HepG2 (cell line): ENCODE results near the gene HDLBP. TPM values are rescaled to one million over a fixed set of nuclear protein-coding genes. Genes with fewer than 3 reads are reported as not detected.

Experiments used
- ATAC-seq: fragments of 200-7000 bp; cut with Tn5 transposase; 3 replicates; pipeline ENCODE4 v1.9.1; 2020; ENCODE audit warnings: mild to moderate bottlenecking, moderate library complexity
- BruUV-seq: library from RNA; stranded (reverse); fragments of 400-500 nt; replicated peaks from 2 replicates; lab custom pipeline; 2021; lab: Mats Ljungman, UMichigan
- CTCF ChIA-PET: fragments of 300-600 bp; formaldehyde crosslinking; extraction: SDS; loops from one replicate; lab custom pipeline; 2021; ENCODE audit warnings: low total read pairs, inconsistent platforms, low intra/inter-chr PET ratio; lab: Yijun Ruan, JAX
- POLR2A ChIA-PET: fragments of 350-600 bp; sonication (Branson Sonifier 250); formaldehyde crosslinking; loops from one replicate; lab custom pipeline; 2020; ENCODE audit warnings: antibody characterized with exemption, inconsistent platforms; lab: Yijun Ruan, JAX
- DNase-seq: peaks from one replicate; pipeline ENCODE4 v3.0.0-alpha.2; 2015; ENCODE audit warnings: low spot score
- FAIRE-seq: peaks from 3 replicates; lab custom pipeline; 2011; peaks lifted over from hg19 to GRCh38; lab: Jason Lieb, UNC
- H2AFZ ChIP-seq: one replicate; pipeline ENCODE4 v1.6.1; 2011; ENCODE audit warnings: low read length, inconsistent platforms
- H3K27ac ChIP-seq: fragments of 300-600 bp; 3 replicates; pipeline ENCODE4 v1.8.0; 2011; ENCODE audit warnings: mixed run types, mild to moderate bottlenecking, mixed read lengths, low read length, inconsistent platforms; ENCODE audit not compliant: insufficient read depth; ENCODE audit errors: extremely low read length
- H3K27me3 ChIP-seq, 2 experiments: fragments of 200-600 bp in 1 of 2; 2 replicates in 1 of 2; 3 replicates in 1 of 2; pipeline versions ENCODE4 v1.6.0 to v1.8.0; 2011; ENCODE audit warnings: low read length in 2 of 2, mild to moderate bottlenecking in 2 of 2, moderate library complexity in 2 of 2, inconsistent platforms in 1 of 2; ENCODE audit not compliant: insufficient read depth in 2 of 2, control insufficient read depth in 1 of 2
- H3K36me3 ChIP-seq, 2 experiments: fragments of 200-600 bp in 1 of 2; replicated peaks in 1 of 2; 2 replicates in 1 of 2; 3 replicates in 1 of 2; pipeline versions ENCODE4 v1.5.1 to v1.8.0; 2011; ENCODE audit warnings: low read length in 2 of 2, inconsistent platforms in 1 of 2; ENCODE audit not compliant: insufficient read depth in 2 of 2, control insufficient read depth in 1 of 2
- H3K4me1 ChIP-seq: 2 replicates; pipeline ENCODE4 v1.5.1; 2012; ENCODE audit warnings: low read length, inconsistent platforms; ENCODE audit not compliant: insufficient read depth
- H3K4me2 ChIP-seq: 2 replicates; pipeline ENCODE4 v1.6.0; 2011; ENCODE audit warnings: low read depth, low read length, inconsistent platforms
- H3K4me3 ChIP-seq, 3 experiments: fragments of 200-600 bp in 1 of 3; sonication (generic), shearing (Covaris generic) in 1 of 3; replicated peaks in 1 of 3; 2 replicates each; pipeline ENCODE4 v1.5.1; 2011 to 2016; ENCODE audit warnings: low read length in 3 of 3, inconsistent platforms in 2 of 3, low read depth in 2 of 3, mild to moderate bottlenecking in 2 of 3, control low read depth in 1 of 3, mixed read lengths in 1 of 3; ENCODE audit not compliant: insufficient read depth in 1 of 3
- H3K79me2 ChIP-seq: one replicate; pipeline ENCODE4 v1.6.1; 2011; ENCODE audit warnings: low read length, inconsistent platforms; ENCODE audit not compliant: insufficient read depth
- H3K9ac ChIP-seq: 2 replicates; pipeline ENCODE4 v1.6.0; 2011; ENCODE audit warnings: mild to moderate bottlenecking, low read depth, low read length, inconsistent platforms; ENCODE audit not compliant: insufficient read depth
- H3K9me3 ChIP-seq: 2 replicates; pipeline ENCODE4 v1.5.1; 2012; ENCODE audit warnings: mild to moderate bottlenecking, low read length
- H4K20me1 ChIP-seq: 2 replicates; pipeline ENCODE4 v1.6.0; 2011; ENCODE audit warnings: inconsistent platforms, mild to moderate bottlenecking, low read length, moderate library complexity; ENCODE audit not compliant: insufficient read depth
- ARNT ChIP-seq: fragments of 450-650 bp; IDR thresholded peaks from 2 replicates; pipeline ENCODE4 v1.6.1; 2017
- MBD4 ChIP-seq: IDR thresholded peaks from 2 replicates; pipeline ENCODE4 v1.6.1; 2012; ENCODE audit warnings: low read length, inconsistent platforms, borderline replicate concordance
- SIN3A ChIP-seq: IDR thresholded peaks from 2 replicates; pipeline ENCODE4 v1.6.1; 2011; ENCODE audit warnings: low read depth, mild to moderate bottlenecking, control low read depth, low read length, borderline replicate concordance
- TEAD2 ChIP-seq: sonication (generic); formaldehyde crosslinking; IDR thresholded peaks from 2 replicates; pipeline ENCODE4 v1.9.0; 2021; ENCODE audit warnings: missing genetic modification reagents
- ZNF629 ChIP-seq: sonication (generic); formaldehyde crosslinking; conservative IDR thresholded peaks from 2 replicates; pipeline ENCODE4 v1.5.0; 2020; ENCODE audit warnings: missing genetic modification reagents
- ZNF703 ChIP-seq: sonication (generic); formaldehyde crosslinking; IDR thresholded peaks from 2 replicates; pipeline ENCODE4 v1.5.1; 2020; ENCODE audit warnings: missing genetic modification reagents, mild to moderate bottlenecking, moderate library complexity, borderline replicate concordance
- WGBS: methylation state at CpG from one replicate; pipeline ENCODE4 v1.1.6; 2017; ENCODE audit warnings: low lambda C conversion rate; 5-methylcytosine and 5-hydroxymethylcytosine counted together
- in situ Hi-C: cut with HindIII; loops from 2 replicates; pipeline ENCODE4 v1.10.0; 2017; ENCODE audit warnings: low pct_unique_long_range_greater_than_20kb; ENCODE audit not compliant: extremely low pct_ligation_motif_present
- intact Hi-C: fragments of 100-400 bp; cut with micrococcal nuclease; formaldehyde crosslinking; loops from one replicate; pipeline ENCODE4 v1.10.0; 2022; ENCODE audit not compliant: unreplicated experiment
- polyA plus RNA-seq, 8 experiments: library from polyadenylated mRNA; depleted of rRNA in 3 of 8; stranded (reverse) in 7 of 8; unstranded in 1 of 8; fragments of >200 nt; fragmentation: Illumina TruSeq in 4 of 8; extraction: Trizol in 4 of 8; gene quantifications; 2 replicates each; pipeline versions ENCODE4 v1.2.1 to v1.2.3, GENCODE V29; 2011 to 2016; ENCODE audit warnings: low read depth in 4 of 8, missing spikeins in 1 of 8, mixed read lengths in 1 of 8; ENCODE audit not compliant: insufficient read depth in 1 of 8
- total RNA-seq, 5 experiments: library from RNA; depleted of rRNA; stranded (reverse); fragments of >200 nt; fragmentation: Illumina TruSeq; extraction: Trizol; gene quantifications; 2 replicates each; pipeline ENCODE4 v1.2.3, GENCODE V29; 2016; ENCODE audit warnings: low read depth in 1 of 5
- TF ChIP-seq, protein P1 (sequence below): sonication (generic); formaldehyde crosslinking; IDR thresholded peaks from 2 replicates; pipeline ENCODE4 v1.8.0; 2023; ENCODE audit warnings: mild to moderate bottlenecking, missing genetic modification reagents
- TF ChIP-seq, protein P2 (sequence below): sonication (generic); formaldehyde crosslinking; IDR thresholded peaks from 2 replicates; pipeline ENCODE4 v1.4.0; 2020; ENCODE audit warnings: missing genetic modification reagents
- TF ChIP-seq, protein P3 (sequence below), 2 experiments: sonication (generic) in 1 of 2; formaldehyde crosslinking in 1 of 2; IDR thresholded peaks; 2 replicates each; pipeline versions ENCODE4 v1.4.0 to v1.6.1; 2016 to 2020; ENCODE audit warnings: borderline replicate concordance in 1 of 2, low read depth in 1 of 2, mild to moderate bottlenecking in 1 of 2, missing genetic modification reagents in 1 of 2
- TF ChIP-seq, protein P4 (sequence below): sonication (generic); formaldehyde crosslinking; IDR thresholded peaks from 2 replicates; pipeline ENCODE4 v1.4.0; 2020; ENCODE audit warnings: mild to moderate bottlenecking, missing genetic modification reagents
- TF ChIP-seq, protein P5 (sequence below): IDR thresholded peaks from 2 replicates; pipeline ENCODE4 v1.6.1; 2016; ENCODE audit warnings: missing compliant biosample characterization, missing genetic modification reagents, borderline replicate concordance
- TF ChIP-seq, protein P6 (sequence below): sonication (generic); formaldehyde crosslinking; IDR thresholded peaks from 2 replicates; pipeline ENCODE4 v1.5.0; 2020; ENCODE audit warnings: missing genetic modification reagents

Gene HDLBP
- total and polyA plus RNA-seq, 2 of the 13 experiments (the other 11 are each of a cell fraction or from before 2014, with no cell fraction given), result 464 to 707 TPM

DNA sequence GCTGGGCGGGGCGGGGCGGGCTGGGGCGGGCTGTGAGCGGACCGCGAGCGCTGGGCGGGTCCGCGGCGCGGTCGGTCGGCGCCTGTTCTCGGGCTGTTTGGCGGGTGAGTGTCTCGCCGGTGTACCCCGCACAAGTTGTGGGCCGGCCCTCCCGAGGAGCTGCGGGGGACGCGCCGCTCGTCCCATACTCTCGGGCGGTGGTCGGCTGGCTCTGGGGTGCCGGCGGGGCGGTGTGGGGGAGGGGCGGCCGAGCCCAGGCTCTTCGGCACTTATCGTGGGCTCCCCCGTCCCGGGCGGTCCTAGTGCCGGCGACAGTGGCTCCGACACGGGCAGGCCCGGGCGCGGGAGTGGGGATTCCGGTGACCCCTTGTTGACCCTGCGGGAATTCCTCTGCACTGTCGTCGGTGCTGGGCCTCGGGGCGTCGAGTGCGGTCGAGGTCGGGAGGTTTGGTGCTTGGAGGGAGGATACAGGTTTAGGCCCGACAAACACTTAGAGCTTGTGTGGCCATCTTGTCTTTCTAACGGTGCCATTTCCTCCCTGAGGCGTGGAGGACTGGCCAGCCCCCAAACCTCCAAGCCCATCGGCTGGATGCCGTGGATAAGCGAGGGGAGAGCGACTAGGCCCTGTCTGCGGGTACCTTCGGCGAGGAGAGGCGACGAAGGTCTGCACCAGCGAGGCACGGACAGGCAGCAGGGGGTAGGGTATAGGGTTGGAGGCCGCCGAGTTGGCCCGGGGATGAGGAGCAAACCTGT lies 583 bp upstream of the HDLBP start, which contains the start of gene SEPTIN2:
SEPTIN2 (plus strand) TSS at position 47 of the 753 bp plus-strand sequence. CDS start 8,308 bp downstream, outside the sequence.
- in situ Hi-C loops (loop anchor here (5.0 kb wide), 2 partner anchors 36 to 49 kb away; no protein-coding TSS in a partner anchor), intact Hi-C loops (loop anchor here (2.0 kb wide), 3 partner anchors 35 to 321 kb away; partner anchors contain the start of genes ATG4B and THAP4)
- no peak for FAIRE-seq
- Histone ChIP-seq H3K4me1 (peaks cover 75% of the 10 kb centered on the region), H3K4me3 (peak within 1 kb of the TSS; percentile 92 to 96 (median 96)), H3K27me3 (no peaks in the 10 kb centered on the region; a peak in 1 of 5 replicates), H3K27ac (peak within 1 kb of the TSS; percentile 97), H2AFZ (no peak within 1 kb of the TSS), H4K20me1 (peaks cover 52% of the 10 kb centered on the region), H3K4me2 (peak within 1 kb of the TSS; percentile 98), H3K79me2 (peaks cover 90% of the 10 kb centered on the region), H3K9me3 (no peaks in the 10 kb centered on the region), H3K9ac (peak within 1 kb of the TSS; percentile 99), H3K36me3 (peaks cover 0 to 5% of the 10 kb centered on the region in 2 experiments; a peak in 3 of 5 replicates)
- ChIA-PET CTCF (no interaction called here), POLR2A (interaction anchor here (0.9 to 4.3 kb wide), 19 partner anchors 9 to 729 kb away, joined by 3 to 55 read pairs (median 7); partner anchors contain the start of genes CAPN10, DTYMK and FARP2)
- DNase-seq, result peak; percentile 53
- BruUV-seq, result no TSS peak
- WGBS, result under 1% methylated on average over 28 of the region's 75 CpGs
- ATAC-seq, result peak; percentile 78
- TF ChIP-seq ZNF703 (CRISPR knock-in tag) (no peak), ARNT (no peak), ZNF629 (CRISPR knock-in tag) (peak; percentile 8; the same call in 1 of the 2 replicates), TEAD2 (CRISPR knock-in tag) (0 out of 2 replicates have a peak, but pooled peaks have one; percentile 38), SIN3A (peak; percentile 76; the same call in 1 of the 2 replicates), MBD4 (no peak)
- TF ChIP-seq, protein P1, sequence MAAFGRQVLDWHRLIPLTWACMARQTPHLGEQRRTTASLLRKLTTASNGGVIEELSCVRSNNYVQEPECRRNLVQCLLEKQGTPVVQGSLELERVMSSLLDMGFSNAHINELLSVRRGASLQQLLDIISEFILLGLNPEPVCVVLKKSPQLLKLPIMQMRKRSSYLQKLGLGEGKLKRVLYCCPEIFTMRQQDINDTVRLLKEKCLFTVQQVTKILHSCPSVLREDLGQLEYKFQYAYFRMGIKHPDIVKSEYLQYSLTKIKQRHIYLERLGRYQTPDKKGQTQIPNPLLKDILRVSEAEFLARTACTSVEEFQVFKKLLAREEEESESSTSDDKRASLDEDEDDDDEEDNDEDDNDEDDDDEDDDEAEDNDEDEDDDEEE, result peak; percentile 90
- TF ChIP-seq, protein P2, sequence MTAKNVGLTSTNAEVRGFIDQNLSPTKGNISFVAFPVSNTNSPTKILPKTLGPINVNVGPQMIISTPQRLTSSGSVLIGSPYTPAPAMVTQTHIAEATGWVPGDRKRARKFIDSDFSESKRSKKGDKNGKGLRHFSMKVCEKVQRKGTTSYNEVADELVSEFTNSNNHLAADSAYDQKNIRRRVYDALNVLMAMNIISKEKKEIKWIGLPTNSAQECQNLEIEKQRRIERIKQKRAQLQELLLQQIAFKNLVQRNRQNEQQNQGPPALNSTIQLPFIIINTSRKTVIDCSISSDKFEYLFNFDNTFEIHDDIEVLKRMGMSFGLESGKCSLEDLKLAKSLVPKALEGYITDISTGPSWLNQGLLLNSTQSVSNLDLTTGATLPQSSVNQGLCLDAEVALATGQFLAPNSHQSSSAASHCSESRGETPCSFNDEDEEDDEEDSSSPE (CRISPR knock-in tag), result 0 out of 2 replicates have a peak, but pooled peaks have one; percentile 35
- TF ChIP-seq, protein P3, sequence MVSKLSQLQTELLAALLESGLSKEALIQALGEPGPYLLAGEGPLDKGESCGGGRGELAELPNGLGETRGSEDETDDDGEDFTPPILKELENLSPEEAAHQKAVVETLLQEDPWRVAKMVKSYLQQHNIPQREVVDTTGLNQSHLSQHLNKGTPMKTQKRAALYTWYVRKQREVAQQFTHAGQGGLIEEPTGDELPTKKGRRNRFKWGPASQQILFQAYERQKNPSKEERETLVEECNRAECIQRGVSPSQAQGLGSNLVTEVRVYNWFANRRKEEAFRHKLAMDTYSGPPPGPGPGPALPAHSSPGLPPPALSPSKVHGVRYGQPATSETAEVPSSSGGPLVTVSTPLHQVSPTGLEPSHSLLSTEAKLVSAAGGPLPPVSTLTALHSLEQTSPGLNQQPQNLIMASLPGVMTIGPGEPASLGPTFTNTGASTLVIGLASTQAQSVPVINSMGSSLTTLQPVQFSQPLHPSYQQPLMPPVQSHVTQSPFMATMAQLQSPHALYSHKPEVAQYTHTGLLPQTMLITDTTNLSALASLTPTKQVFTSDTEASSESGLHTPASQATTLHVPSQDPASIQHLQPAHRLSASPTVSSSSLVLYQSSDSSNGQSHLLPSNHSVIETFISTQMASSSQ (IDR thresholded peaks at IDR 0.05; ENCODE audit: low read depth), result no peak
- TF ChIP-seq, protein P3 (CRISPR knock-in tag; IDR thresholded peaks at IDR 0.05; ENCODE audit: borderline replicate concordance), result peak; percentile 49
- TF ChIP-seq, protein P4, sequence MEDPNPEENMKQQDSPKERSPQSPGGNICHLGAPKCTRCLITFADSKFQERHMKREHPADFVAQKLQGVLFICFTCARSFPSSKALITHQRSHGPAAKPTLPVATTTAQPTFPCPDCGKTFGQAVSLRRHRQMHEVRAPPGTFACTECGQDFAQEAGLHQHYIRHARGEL (CRISPR knock-in tag), result no peak
- TF ChIP-seq, protein P5, sequence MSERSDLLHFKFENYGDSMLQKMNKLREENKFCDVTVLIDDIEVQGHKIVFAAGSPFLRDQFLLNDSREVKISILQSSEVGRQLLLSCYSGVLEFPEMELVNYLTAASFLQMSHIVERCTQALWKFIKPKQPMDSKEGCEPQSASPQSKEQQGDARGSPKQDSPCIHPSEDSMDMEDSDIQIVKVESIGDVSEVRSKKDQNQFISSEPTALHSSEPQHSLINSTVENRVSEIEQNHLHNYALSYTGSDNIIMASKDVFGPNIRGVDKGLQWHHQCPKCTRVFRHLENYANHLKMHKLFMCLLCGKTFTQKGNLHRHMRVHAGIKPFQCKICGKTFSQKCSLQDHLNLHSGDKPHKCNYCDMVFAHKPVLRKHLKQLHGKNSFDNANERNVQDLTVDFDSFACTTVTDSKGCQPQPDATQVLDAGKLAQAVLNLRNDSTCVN, result no peak; the same call in none of the 2 replicates
- TF ChIP-seq, protein P6, sequence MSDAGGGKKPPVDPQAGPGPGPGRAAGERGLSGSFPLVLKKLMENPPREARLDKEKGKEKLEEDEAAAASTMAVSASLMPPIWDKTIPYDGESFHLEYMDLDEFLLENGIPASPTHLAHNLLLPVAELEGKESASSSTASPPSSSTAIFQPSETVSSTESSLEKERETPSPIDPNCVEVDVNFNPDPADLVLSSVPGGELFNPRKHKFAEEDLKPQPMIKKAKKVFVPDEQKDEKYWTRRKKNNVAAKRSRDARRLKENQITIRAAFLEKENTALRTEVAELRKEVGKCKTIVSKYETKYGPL (CRISPR knock-in tag), result peak; percentile 64
